ENCODE measurements around the gene SUMO3. TPM values are rescaled to one million over a fixed set of nuclear protein-coding genes. Genes with fewer than 3 reads are reported as not detected.

The SUMO3 gene
- total and polyA plus RNA-seq, 2 donors (not counting 3 experiments of a cell fraction or from before 2014, with no cell fraction given): 102 to 123 TPM

DNA sequence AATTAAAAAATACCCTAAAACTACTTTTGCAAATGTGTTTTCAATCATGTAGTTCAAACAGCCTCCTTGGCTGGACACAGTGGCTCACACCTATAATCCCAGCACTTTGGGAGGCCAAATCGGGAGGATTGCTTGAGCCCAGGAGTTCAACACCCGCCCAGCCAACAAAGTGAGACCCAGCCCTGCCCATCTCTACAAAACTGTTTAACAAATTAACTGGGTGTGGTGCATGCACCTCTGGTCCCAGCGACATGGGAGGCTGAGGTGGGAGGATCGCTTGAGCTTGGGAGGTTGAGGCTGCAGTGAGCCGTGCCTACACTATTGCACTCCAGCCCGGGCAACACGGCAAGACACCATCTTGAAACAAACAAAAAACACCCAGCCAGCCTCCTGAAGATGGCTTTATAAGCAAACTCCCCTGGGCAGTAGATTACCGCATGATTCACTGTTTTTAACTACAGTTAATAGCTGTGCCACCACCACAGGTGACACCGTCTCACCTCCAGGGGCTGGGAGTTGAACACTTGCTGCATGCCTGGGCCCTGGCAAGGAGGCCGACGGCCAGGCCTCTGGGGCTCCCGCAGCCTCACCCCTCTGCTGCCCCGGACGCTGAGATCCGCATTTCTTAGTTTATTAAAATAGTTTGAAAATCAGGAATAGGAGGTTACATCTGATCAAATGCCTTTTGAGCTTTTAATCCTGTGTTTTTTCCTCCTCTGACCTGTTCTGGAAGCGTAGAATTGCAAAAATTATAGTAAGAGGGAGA, 39.4 kb upstream of the SUMO3 start:
- peaks cover 95% of the 10 kb centered on the region for H3K79me2 ChIP-seq (ENCODE audit: control insufficient read depth, insufficient read depth, low read length)
- TF ChIP-seq POLR2AphosphoS5 (IDR thresholded peaks at IDR 0.05; ENCODE audit: insufficient read depth, low read depth, low read length): no peak
- no peak for TF ChIP-seq GATA2 (IDR thresholded peaks at IDR 0.05; ENCODE audit: insufficient read depth, insufficient read length, low read depth, low read length)
- TF ChIP-seq, protein P1, sequence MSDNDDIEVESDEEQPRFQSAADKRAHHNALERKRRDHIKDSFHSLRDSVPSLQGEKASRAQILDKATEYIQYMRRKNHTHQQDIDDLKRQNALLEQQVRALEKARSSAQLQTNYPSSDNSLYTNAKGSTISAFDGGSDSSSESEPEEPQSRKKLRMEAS (IDR thresholded peaks at IDR 0.05; ENCODE audit: insufficient read depth, insufficient read length): no peak
- TF ChIP-seq, protein P2, sequence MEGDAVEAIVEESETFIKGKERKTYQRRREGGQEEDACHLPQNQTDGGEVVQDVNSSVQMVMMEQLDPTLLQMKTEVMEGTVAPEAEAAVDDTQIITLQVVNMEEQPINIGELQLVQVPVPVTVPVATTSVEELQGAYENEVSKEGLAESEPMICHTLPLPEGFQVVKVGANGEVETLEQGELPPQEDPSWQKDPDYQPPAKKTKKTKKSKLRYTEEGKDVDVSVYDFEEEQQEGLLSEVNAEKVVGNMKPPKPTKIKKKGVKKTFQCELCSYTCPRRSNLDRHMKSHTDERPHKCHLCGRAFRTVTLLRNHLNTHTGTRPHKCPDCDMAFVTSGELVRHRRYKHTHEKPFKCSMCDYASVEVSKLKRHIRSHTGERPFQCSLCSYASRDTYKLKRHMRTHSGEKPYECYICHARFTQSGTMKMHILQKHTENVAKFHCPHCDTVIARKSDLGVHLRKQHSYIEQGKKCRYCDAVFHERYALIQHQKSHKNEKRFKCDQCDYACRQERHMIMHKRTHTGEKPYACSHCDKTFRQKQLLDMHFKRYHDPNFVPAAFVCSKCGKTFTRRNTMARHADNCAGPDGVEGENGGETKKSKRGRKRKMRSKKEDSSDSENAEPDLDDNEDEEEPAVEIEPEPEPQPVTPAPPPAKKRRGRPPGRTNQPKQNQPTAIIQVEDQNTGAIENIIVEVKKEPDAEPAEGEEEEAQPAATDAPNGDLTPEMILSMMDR (IDR thresholded peaks at IDR 0.05; ENCODE audit: extremely low read depth in 1 of 2, insufficient read depth in 1 of 2, low read depth in 1 of 2, low read length in 2 of 2): no peak
- TF ChIP-seq FOS (IDR thresholded peaks at IDR 0.05; ENCODE audit: borderline replicate concordance, insufficient read depth, low read length): no peak
- no peak for TF ChIP-seq EZH2 (IDR thresholded peaks at IDR 0.05; ENCODE audit: borderline replicate concordance, low read depth, low read length, severe bottlenecking)
- no peak for TF ChIP-seq POLR2A (IDR thresholded peaks at IDR 0.05; ENCODE audit: low read depth, low read length)
- no peak for TF ChIP-seq JUN (IDR thresholded peaks at IDR 0.05; ENCODE audit: borderline replicate concordance, insufficient read depth, insufficient read length, low read depth)
- no peak for TF ChIP-seq MYC (IDR thresholded peaks at IDR 0.05; ENCODE audit: low read depth, low read length)
- no peak overlapping the region for H2AFZ ChIP-seq (ENCODE audit: low read depth, low read length)
- ChIA-PET POLR2A (no interaction called here), CTCF (interaction anchor here (0.8 to 1.2 kb wide), 3 partner anchors 18 to 54 kb away, joined by 3 to 4 read pairs (median 3); no protein-coding TSS in a partner anchor)
- intact Hi-C loops (cut with micrococcal nuclease): no loop called here
- no TSS peak for BruUV-seq (replicated peaks)
- dilution Hi-C loops (cut with MboI; ENCODE audit: extremely low pct_ligation_motif_present, low sequenced_read_pairs): no loop called here
- no peaks in the 10 kb centered on the region for H3K4me1 ChIP-seq (ENCODE audit: control insufficient read depth, extremely low read depth, insufficient read depth, low read length)
- no peaks in the 10 kb centered on the region for H3K9me1 ChIP-seq (replicated peaks; ENCODE audit: control insufficient read depth, extremely low read depth, insufficient read depth, low read length)
- no peaks in the 10 kb centered on the region for H3K27me3 ChIP-seq (ENCODE audit: control insufficient read depth in 2 of 2, insufficient read depth in 2 of 2, low read length in 2 of 2)
- no peaks in the 10 kb centered on the region for H3K9me3 ChIP-seq (replicated peaks; ENCODE audit: control insufficient read depth, insufficient read depth, low read length)
- H3K27ac ChIP-seq (ENCODE audit: insufficient read depth, low read depth, low read length): no peak overlapping the region
- H3K36me3 ChIP-seq (ENCODE audit: control insufficient read depth in 2 of 2, extremely low read depth in 1 of 2, insufficient read depth in 2 of 2, low read length in 2 of 2): peaks cover 29 to 72% of the 10 kb centered on the region in 2 experiments
- H3K4me2 ChIP-seq (ENCODE audit: insufficient read depth, low read length): no peak overlapping the region
- H3K9ac ChIP-seq (replicated peaks; ENCODE audit: extremely low read depth, insufficient read depth, low read length): no peak overlapping the region
- no peak overlapping the region for H3K4me3 ChIP-seq (replicated peaks in 1 of 3; ENCODE audit: insufficient read depth in 1 of 3, low read depth in 1 of 3, low read length in 3 of 3)
- DNase-seq (ENCODE audit: low read depth, low spot score) (no peak), FAIRE-seq (peak; percentile 4)
- H4K20me1 ChIP-seq (replicated peaks; ENCODE audit: control insufficient read depth, extremely low read depth, insufficient read depth, low read length): peaks cover 4% of the 10 kb centered on the region

Data from endothelial cell of umbilical vein (primary cell).